ENCODE data around the gene TNS3. TPM values are rescaled to one million over a fixed set of nuclear protein-coding genes. Genes with fewer than 3 reads are reported as not detected.

TNS3 gene
- total and polyA plus RNA-seq, 4 donors, result 40.5 to 140 (median 86.7) TPM

DNA sequence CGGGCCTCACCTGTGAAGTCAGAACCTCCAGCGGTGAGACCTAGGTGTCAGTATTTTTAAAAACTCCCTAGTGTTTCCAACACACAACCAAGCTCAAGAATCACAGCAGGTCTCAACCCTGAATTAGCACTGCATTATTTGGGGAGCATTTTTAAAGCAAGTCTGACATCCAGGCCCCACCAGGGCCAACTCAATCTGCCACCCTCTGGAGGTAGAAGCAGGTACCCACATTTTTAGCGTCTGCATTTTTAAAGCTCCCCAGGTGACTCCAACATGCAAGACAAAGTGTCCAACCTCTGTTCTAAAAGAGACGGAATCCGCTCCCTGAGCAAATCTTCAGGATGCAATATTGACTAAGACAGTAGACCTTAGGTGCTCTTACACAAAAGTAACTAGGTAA, 225.7 kb downstream of the TNS3 start:
- H3K27ac ChIP-seq (ENCODE audit: low read depth in 1 of 2, low read length in 2 of 2), result no peak overlapping the region
- WGBS, 2 donors, result 86 to 90% methylated on average over 5 of the region's 5 CpGs

GRCh38 chr7:47355684-47356083, 226.2 kb downstream of the TNS3 start:
- Histone ChIP-seq H3K9me3 (ENCODE audit: control insufficient read depth, low read length) (no peaks in the 10 kb centered on the region), H3K4me1 (ENCODE audit: control insufficient read depth in 1 of 2, insufficient read depth in 2 of 2, low read length in 2 of 2) (no peaks in the 10 kb centered on the region), H3K27me3 (ENCODE audit: control insufficient read depth in 1 of 2, insufficient read depth in 2 of 2, low read length in 1 of 2) (no peaks in the 10 kb centered on the region), H3K27ac (ENCODE audit: low read depth in 1 of 2, low read length in 2 of 2) (no peak overlapping the region), H3K36me3 (ENCODE audit: control insufficient read depth in 1 of 2, insufficient read depth in 2 of 2, low read length in 1 of 2) (no peaks in the 10 kb centered on the region), H3K4me3 (ENCODE audit: low read length in 2 of 2) (no peak overlapping the region)
- ATAC-seq (ENCODE audit: low FRiP score) (no peak), DNase-seq (no peak)
- 65 to 77% methylated on average over 5 of the region's 5 CpGs for WGBS, 2 donors
- intact Hi-C loops (cut with DNase I), result no loop called here

More for the DNA sequence above, 225.7 kb downstream of the TNS3 start:
- Histone ChIP-seq H3K27me3 (ENCODE audit: control insufficient read depth in 1 of 2, insufficient read depth in 2 of 2, low read length in 1 of 2) (no peaks in the 10 kb centered on the region), H3K9me3 (ENCODE audit: control insufficient read depth, low read length) (no peaks in the 10 kb centered on the region), H3K4me3 (ENCODE audit: low read length in 2 of 2) (no peak overlapping the region), H3K36me3 (ENCODE audit: control insufficient read depth in 1 of 2, insufficient read depth in 2 of 2, low read length in 1 of 2) (no peaks in the 10 kb centered on the region), H3K4me1 (ENCODE audit: control insufficient read depth in 1 of 2, insufficient read depth in 2 of 2, low read length in 2 of 2) (no peaks in the 10 kb centered on the region)
- ATAC-seq (ENCODE audit: low FRiP score) (no peak), DNase-seq (no peak)
- intact Hi-C loops (cut with DNase I), result no loop called here

DNA sequence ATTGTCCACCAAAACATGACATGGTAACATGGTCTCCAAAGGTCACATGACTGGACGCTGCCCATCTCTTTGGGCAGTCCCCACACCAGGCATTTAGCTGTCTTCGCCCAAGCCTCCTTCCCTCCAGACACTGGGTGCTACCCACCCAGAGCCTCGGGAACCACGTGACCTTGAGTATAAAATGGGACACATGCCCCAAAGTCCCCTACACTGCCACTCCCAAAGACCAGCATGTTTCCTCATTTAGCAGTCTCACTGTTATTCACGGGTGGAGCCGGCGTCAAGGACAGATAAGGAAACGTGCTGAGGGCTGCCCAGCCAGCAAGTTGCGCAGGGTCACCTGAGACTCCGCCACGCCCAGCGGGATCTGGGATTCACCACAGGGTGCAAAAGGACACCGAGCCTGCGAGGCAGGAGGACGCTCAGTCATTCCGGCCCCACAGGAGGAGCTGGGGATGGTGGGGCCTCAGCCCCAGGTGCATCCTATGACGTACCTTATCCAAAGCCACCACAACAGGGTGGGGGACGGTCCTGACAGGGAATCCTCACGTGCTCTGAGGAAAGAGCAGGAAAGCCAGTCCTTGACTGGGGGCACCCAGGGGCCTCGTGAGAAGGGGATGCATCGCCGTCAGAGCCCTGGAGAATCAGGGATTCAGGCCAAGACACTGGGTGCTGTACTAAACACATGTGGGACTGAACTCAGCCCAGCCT, 226.9 kb downstream of the TNS3 start:
- Histone ChIP-seq H3K4me1 (ENCODE audit: control insufficient read depth in 1 of 2, insufficient read depth in 2 of 2, low read length in 2 of 2) (no peaks in the 10 kb centered on the region), H3K27me3 (ENCODE audit: control insufficient read depth in 1 of 2, insufficient read depth in 2 of 2, low read length in 1 of 2) (no peaks in the 10 kb centered on the region), H3K9me3 (ENCODE audit: control insufficient read depth, low read length) (no peaks in the 10 kb centered on the region), H3K36me3 (ENCODE audit: control insufficient read depth in 1 of 2, insufficient read depth in 2 of 2, low read length in 1 of 2) (no peaks in the 10 kb centered on the region), H3K27ac (ENCODE audit: low read depth in 1 of 2, low read length in 2 of 2) (no peak overlapping the region), H3K4me3 (ENCODE audit: low read length in 2 of 2) (no peak overlapping the region)
- WGBS, 2 donors, result 82% methylated on average over 22 of the region's 22 CpGs
- DNase-seq (no peak), ATAC-seq (ENCODE audit: low FRiP score) (no peak)
- intact Hi-C loops (cut with DNase I), result no loop called here

DNA sequence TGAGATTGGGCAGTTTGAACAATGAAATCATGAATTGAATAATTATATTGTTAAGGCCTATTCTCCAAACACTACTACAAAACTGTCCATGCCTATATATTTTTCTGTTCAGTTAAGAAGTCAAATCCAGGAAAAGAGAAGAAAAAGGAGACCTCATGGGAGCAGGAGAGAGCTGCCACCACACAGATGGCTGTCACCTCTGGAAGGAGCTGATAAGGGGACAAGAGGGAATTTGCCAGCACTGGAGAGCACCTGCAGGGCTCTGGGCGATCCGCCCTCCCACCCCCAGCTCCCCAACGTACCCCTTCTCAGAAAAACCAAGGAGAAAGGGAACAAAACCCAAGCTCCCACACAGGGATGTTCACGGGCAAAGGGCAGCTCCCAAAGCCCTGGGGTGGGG, 227.8 kb downstream of the TNS3 start:
- no peaks in the 10 kb centered on the region for H3K9me3 ChIP-seq (ENCODE audit: control insufficient read depth, low read length)
- no peak overlapping the region for H3K27ac ChIP-seq (ENCODE audit: low read depth in 1 of 2, low read length in 2 of 2)
- ATAC-seq (ENCODE audit: low FRiP score), result no peak
- 82 to 84% methylated on average over 4 of the region's 4 CpGs for WGBS, 2 donors
- no peak overlapping the region for H3K4me3 ChIP-seq (ENCODE audit: low read length in 2 of 2)
- DNase-seq, result no peak
- H3K36me3 ChIP-seq (ENCODE audit: control insufficient read depth in 1 of 2, insufficient read depth in 2 of 2, low read length in 1 of 2), result no peaks in the 10 kb centered on the region
- no peaks in the 10 kb centered on the region for H3K27me3 ChIP-seq (ENCODE audit: control insufficient read depth in 1 of 2, insufficient read depth in 2 of 2, low read length in 1 of 2)
- no peaks in the 10 kb centered on the region for H3K4me1 ChIP-seq (ENCODE audit: control insufficient read depth in 1 of 2, insufficient read depth in 2 of 2, low read length in 2 of 2)
- intact Hi-C loops (cut with DNase I), result no loop called here

DNA sequence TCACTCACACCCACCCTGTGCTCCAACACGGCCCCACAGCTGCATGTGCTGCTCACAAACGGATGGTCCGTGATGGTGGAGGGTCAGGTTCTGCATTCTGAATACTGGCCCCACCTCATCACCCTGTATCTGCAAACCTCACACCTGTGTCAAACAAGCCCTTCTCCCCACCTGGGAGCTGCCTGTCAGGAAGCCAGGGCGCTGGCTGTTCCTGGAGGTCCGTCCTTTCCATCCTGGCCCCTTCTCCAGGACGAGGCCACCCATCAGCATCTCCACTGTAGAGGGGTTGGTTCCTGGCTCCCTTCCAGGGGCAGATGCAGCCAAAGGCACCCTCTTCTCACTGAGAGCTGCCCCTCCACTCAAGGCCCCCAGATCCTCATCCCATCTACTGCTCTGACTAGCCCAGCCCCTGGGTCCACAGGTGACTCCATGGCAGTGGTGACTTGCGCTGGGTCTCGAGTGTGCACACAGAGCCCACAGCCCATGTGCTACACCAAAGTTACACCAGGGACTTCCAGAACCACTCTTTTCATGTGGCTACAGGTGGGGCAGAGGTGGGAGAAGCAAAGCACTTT, 229.4 kb downstream of the TNS3 start:
- no peak for ATAC-seq (ENCODE audit: low FRiP score)
- intact Hi-C loops (cut with DNase I), result no loop called here
- Histone ChIP-seq H3K4me3 (ENCODE audit: low read length in 2 of 2) (no peak overlapping the region), H3K9me3 (ENCODE audit: control insufficient read depth, low read length) (no peaks in the 10 kb centered on the region), H3K27me3 (ENCODE audit: control insufficient read depth in 1 of 2, insufficient read depth in 2 of 2, low read length in 1 of 2) (no peaks in the 10 kb centered on the region), H3K36me3 (ENCODE audit: control insufficient read depth in 1 of 2, insufficient read depth in 2 of 2, low read length in 1 of 2) (no peaks in the 10 kb centered on the region), H3K4me1 (ENCODE audit: control insufficient read depth in 1 of 2, insufficient read depth in 2 of 2, low read length in 2 of 2) (no peaks in the 10 kb centered on the region), H3K27ac (ENCODE audit: low read depth in 1 of 2, low read length in 2 of 2) (no peak overlapping the region)
- DNase-seq, result peak in 1 of 2 donors; percentile 42
- WGBS, 2 donors, result 88 to 91% methylated on average over 8 of the region's 8 CpGs

DNA sequence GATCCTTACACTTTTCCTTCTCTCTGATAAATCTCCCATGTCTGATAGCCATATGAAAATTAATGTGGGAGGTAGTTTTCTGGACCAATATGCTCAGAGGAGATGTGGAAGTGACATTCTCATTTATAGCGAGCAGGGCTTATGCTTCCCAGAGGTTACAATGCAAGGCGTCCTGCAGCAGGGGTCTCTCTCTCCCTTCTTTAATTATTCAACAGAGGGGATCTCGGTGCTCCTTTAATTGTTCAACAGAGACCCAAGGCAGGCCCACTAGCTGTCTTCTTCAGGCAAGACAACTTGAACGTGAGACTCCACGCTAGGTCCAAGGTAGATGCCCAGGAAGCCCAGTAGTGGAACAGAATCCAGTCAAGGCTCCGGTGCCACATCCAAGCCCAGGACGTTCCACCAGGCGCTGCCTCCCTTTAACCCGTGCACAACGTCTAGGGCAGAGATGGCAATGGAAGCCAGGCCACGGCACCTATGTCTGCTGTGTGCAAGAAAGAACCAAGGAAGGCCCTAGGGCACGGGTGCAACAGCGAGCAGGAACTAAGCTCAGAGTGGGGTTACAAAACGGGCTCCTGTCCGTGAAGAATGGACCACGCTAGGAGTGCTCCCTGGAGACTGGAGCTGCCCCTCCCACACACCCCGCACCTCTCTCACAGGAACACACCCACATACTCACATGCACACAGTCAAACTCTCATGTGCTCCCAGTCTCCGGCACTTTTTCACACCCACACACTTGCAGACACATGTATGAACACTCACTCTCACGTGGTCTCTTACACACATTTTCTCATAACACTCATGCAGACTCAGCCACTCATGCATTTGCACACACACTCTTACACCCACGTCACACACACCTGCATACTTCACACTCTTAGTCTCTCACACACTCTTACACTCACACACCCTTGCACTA, 230.4 kb downstream of the TNS3 start:
- Histone ChIP-seq H3K9me3 (ENCODE audit: control insufficient read depth, low read length) (no peaks in the 10 kb centered on the region), H3K27me3 (ENCODE audit: control insufficient read depth in 1 of 2, insufficient read depth in 2 of 2, low read length in 1 of 2) (no peaks in the 10 kb centered on the region), H3K4me1 (ENCODE audit: control insufficient read depth in 1 of 2, insufficient read depth in 2 of 2, low read length in 2 of 2) (no peaks in the 10 kb centered on the region), H3K27ac (ENCODE audit: low read depth in 1 of 2, low read length in 2 of 2) (no peak overlapping the region), H3K36me3 (ENCODE audit: control insufficient read depth in 1 of 2, insufficient read depth in 2 of 2, low read length in 1 of 2) (no peaks in the 10 kb centered on the region), H3K4me3 (ENCODE audit: low read length in 2 of 2) (no peak overlapping the region)
- 75 to 79% methylated on average over 20 of the region's 20 CpGs for WGBS, 2 donors
- intact Hi-C loops (cut with DNase I), result no loop called here
- DNase-seq (peak in 1 of 2 donors; percentile 61), ATAC-seq (ENCODE audit: low FRiP score) (no peak)

- H3K9me3 ChIP-seq (ENCODE audit: control insufficient read depth, low read length), result no peaks in the 10 kb centered on the region
- no peak overlapping the region for H3K4me3 ChIP-seq (ENCODE audit: low read length in 2 of 2)
- H3K4me1 ChIP-seq (ENCODE audit: control insufficient read depth in 1 of 2, insufficient read depth in 2 of 2, low read length in 2 of 2), result no peaks in the 10 kb centered on the region
- no peak overlapping the region for H3K27ac ChIP-seq (ENCODE audit: low read depth in 1 of 2, low read length in 2 of 2)
- H3K36me3 ChIP-seq (ENCODE audit: control insufficient read depth in 1 of 2, insufficient read depth in 2 of 2, low read length in 1 of 2), result no peaks in the 10 kb centered on the region
- WGBS, 2 donors, result 80 to 81% methylated on average over 5 of the region's 5 CpGs
- intact Hi-C loops (cut with DNase I), result no loop called here
- no peak for ATAC-seq (ENCODE audit: low FRiP score)
- DNase-seq, result peak in 1 of 2 donors; percentile 68
- H3K27me3 ChIP-seq (ENCODE audit: control insufficient read depth in 1 of 2, insufficient read depth in 2 of 2, low read length in 1 of 2), result no peaks in the 10 kb centered on the region
These were observed 231.5 kb downstream of the TNS3 start for GRCh38 chr7:47350425-47350824.

GRCh38 chr7:47349401-47349800, 232.5 kb downstream of the TNS3 start:
- WGBS, 2 donors, result 84 to 85% methylated on average over 7 of the region's 7 CpGs
- intact Hi-C loops (cut with DNase I), result no loop called here
- Histone ChIP-seq H3K4me3 (ENCODE audit: low read length in 2 of 2) (no peak overlapping the region), H3K4me1 (ENCODE audit: control insufficient read depth in 1 of 2, insufficient read depth in 2 of 2, low read length in 2 of 2) (no peaks in the 10 kb centered on the region), H3K27me3 (ENCODE audit: control insufficient read depth in 1 of 2, insufficient read depth in 2 of 2, low read length in 1 of 2) (no peaks in the 10 kb centered on the region), H3K27ac (ENCODE audit: low read depth in 1 of 2, low read length in 2 of 2) (no peak overlapping the region), H3K9me3 (ENCODE audit: control insufficient read depth, low read length) (no peaks in the 10 kb centered on the region), H3K36me3 (ENCODE audit: control insufficient read depth in 1 of 2, insufficient read depth in 2 of 2, low read length in 1 of 2) (peaks cover 0 to 2% of the 10 kb centered on the region in 2 donors)
- DNase-seq (peak in 1 of 2 donors; percentile 8), ATAC-seq (ENCODE audit: low FRiP score) (no peak)

Data from aorta (tissue), 5 donors.